ENCODE data around the gene SEC61B.

The SEC61B gene

GRCh38 chr9:99253772-99254431, 31.8 kb downstream of the SEC61B start:
- DNase-seq (ENCODE audit: insufficient read length, low spot score): no peak
- no peak for FAIRE-seq
- TF ChIP-seq, protein P1, sequence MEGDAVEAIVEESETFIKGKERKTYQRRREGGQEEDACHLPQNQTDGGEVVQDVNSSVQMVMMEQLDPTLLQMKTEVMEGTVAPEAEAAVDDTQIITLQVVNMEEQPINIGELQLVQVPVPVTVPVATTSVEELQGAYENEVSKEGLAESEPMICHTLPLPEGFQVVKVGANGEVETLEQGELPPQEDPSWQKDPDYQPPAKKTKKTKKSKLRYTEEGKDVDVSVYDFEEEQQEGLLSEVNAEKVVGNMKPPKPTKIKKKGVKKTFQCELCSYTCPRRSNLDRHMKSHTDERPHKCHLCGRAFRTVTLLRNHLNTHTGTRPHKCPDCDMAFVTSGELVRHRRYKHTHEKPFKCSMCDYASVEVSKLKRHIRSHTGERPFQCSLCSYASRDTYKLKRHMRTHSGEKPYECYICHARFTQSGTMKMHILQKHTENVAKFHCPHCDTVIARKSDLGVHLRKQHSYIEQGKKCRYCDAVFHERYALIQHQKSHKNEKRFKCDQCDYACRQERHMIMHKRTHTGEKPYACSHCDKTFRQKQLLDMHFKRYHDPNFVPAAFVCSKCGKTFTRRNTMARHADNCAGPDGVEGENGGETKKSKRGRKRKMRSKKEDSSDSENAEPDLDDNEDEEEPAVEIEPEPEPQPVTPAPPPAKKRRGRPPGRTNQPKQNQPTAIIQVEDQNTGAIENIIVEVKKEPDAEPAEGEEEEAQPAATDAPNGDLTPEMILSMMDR (IDR thresholded peaks at IDR 0.05; ENCODE audit: insufficient read depth, missing control alignments): no peak

- no peak for DNase-seq (ENCODE audit: insufficient read length, low spot score)
Observed at GRCh38 chr9:99255651-99256050, 33.6 kb downstream of the SEC61B start.

GRCh38 chr9:99257723-99258389, 35.8 kb downstream of the SEC61B start:
- DNase-seq (ENCODE audit: insufficient read length, low spot score) (no peak), FAIRE-seq (no peak)
- TF ChIP-seq, protein P1 (IDR thresholded peaks at IDR 0.05; ENCODE audit: insufficient read depth, missing control alignments): no peak

More at GRCh38 chr9:99255651-99256050, 33.6 kb downstream of the SEC61B start:
- TF ChIP-seq, protein P1 (IDR thresholded peaks at IDR 0.05; ENCODE audit: insufficient read depth, missing control alignments): no peak
- FAIRE-seq: no peak

DNA sequence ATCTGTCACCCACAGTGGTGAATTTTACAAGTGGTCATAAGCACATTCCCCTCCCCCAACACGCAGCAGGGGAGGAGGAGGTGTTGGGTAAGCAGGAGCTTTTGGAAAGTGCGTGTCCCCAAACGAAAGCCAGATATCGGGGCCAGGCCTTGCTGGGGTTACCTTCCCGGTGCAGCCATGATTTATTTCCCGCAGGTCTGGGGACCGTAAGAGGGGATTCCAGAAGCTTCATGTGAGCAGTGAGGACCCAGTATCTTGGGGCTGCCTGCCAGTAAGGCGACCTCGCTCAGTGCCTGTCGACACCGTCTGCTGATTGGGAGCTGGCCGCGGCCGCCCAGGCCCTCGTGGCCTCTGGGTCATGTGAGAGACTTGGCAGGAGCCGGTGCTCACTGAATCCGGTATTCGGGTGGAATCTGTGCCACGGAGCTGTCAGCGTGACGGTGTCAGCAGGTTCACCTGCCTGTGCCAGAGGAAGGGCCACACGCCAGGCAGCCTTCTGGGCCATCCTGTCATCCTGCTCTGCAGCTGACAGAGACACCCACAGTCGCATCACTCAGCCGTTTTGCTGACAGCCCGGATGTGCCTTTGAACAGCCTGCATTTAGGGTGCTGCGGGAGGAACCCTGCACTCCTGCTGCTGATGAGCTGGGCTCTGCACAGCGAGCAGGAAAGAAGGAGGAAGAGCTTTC, 37.3 kb downstream of the SEC61B start:
- TF ChIP-seq, protein P1 (IDR thresholded peaks at IDR 0.05; ENCODE audit: insufficient read depth, missing control alignments): no peak
- FAIRE-seq (no peak), DNase-seq (ENCODE audit: insufficient read length, low spot score) (no peak)

DNA sequence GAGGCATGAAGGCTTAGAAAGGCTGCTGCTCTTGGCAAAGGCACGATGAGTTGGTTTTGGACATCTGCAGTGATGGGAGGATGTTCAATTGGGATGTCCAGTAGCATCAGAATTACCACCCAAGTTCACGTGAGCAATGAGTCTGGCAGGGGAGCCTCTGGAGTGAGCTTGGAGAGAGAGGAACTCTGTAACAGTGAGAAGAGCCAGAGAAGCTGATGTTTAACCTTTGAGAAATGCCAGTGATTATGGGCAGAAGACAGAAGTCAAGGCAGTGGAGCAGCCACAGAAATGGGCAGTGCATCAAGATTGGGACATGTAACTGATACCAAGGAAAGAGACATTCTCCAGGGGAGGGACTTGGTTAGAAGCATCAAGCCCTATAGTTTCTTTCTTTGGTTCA, 39.8 kb downstream of the SEC61B start:
- no peak for DNase-seq (ENCODE audit: insufficient read length, low spot score)
- no peak for FAIRE-seq
- TF ChIP-seq, protein P1 (IDR thresholded peaks at IDR 0.05; ENCODE audit: insufficient read depth, missing control alignments): no peak

GRCh38 chr9:99262949-99263418, 40.9 kb downstream of the SEC61B start:
- no peak for FAIRE-seq

More at GRCh38 chr9:99262949-99263418, 40.9 kb downstream of the SEC61B start:
- DNase-seq (ENCODE audit: insufficient read length, low spot score): no peak
- TF ChIP-seq, protein P1 (IDR thresholded peaks at IDR 0.05; ENCODE audit: insufficient read depth, missing control alignments): no peak

Measured in D721Med (cell line).